HG03139 (cell line): ENCODE data around the gene CLN5.
"Not testable (repeated sequence)": the region's sequence is repeated elsewhere in the genome, so short reads cannot be mapped to it uniquely, and the experiment has no call there.

Experiments used
- ATAC-seq: cut with Tn5 transposase; IDR thresholded peaks from one replicate; pipeline ENCODE4 v1.9.1; 2021; ENCODE audit not compliant: unreplicated experiment

The CLN5 gene

GRCh38 chr13:76991796-76992547, at the start of gene CLN5:
CLN5 (plus strand) TSS chr13:76992081; CDS start chr13:76992099, 18 bp downstream.
- ATAC-seq: peak; percentile 95

- ATAC-seq: no peak
Measured at GRCh38 chr13:76942363-76942762, 49.5 kb upstream of the CLN5 start.

- ATAC-seq: no peak
Measured at GRCh38 chr13:76943646-76944045, 48.2 kb upstream of the CLN5 start.

DNA sequence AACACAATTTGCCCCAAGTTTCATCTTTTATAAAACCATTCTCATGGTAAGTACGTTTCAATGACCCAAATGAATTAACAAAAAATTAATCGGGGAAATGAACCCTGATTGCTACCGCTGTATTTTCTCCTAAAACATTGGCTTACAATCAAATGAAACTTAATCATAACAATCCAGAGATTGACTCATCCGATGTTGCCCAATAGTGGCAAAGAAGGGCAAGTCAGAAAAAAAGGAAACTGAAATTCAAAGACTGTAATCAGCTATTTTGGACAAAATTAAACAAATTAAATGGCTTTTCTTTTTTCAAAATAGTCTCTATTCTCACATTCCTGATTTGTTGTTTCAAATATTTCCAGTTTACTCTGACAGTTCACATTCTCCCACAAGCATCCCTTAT, 47.4 kb upstream of the CLN5 start:
- no peak for ATAC-seq

- no peak for ATAC-seq
Measured at GRCh38 chr13:76948149-76948548, 43.7 kb upstream of the CLN5 start, which contains the start of gene ACOD1. ACOD1 (plus strand) TSS chr13:76948511; CDS start chr13:76948559, 48 bp downstream.

DNA sequence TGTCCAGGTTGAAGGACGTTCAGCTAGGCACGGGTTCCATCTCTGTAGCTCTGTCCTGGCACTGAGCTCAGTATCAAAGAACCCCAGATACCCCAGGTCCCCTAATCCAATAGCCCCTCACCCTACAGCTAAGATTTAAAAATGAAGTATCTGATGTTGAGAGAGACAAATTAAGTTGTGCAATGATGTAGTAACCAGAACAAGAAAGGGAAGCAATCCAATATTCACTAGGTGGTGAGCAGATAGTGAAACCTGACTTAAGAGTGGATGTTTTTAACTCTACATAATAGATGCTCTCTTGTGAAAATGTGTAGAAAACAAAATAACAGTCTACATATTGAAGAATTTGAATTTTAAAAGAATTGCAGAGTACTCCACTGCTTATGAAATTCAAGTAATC, 41.8 kb upstream of the CLN5 start:
- ATAC-seq: no peak

GRCh38 chr13:76953968-76954367, 37.9 kb upstream of the CLN5 start:
- ATAC-seq: no peak

GRCh38 chr13:76954538-76954937, 37.3 kb upstream of the CLN5 start:
- no peak for ATAC-seq

DNA sequence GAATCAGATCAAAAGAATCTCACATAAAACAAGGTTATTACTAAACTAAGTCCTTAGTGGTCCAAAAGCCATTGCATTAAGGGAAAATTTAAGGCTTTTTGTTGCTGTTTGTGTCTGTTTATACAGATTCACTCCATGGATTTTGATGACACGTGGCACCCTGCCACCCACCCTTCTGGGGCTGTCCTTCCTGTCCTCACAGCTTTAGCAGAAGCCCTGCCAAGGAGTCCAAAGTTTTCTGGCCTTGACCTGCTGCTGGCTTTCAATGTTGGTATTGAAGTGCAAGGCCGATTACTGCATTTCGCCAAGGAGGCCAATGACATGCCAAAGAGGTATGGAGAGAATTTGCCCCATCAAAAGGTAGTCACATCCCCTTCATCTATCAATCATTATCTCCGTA, 36.7 kb upstream of the CLN5 start:
- no peak for ATAC-seq

DNA sequence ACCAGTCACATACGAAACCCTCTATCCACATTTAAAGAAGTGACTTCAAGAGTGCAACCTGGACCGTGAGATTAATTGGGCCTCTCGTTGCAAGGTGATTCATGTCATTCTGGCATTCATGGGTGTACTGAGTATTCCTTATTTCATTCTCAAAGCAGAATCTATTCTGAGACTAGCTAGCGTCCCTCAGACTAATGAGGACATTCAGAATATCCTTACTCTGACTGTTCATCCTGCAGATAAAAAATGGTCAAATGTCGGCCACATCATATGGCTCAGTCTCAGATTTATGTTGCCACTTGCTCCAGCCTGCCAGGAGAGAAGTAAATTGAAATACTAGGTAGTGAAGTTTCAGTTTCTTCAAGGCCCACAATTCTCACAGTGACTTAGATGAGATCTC, 36.2 kb upstream of the CLN5 start:
- ATAC-seq: no peak

GRCh38 chr13:76958841-76959432, 32.9 kb upstream of the CLN5 start:
- ATAC-seq: no peak

DNA sequence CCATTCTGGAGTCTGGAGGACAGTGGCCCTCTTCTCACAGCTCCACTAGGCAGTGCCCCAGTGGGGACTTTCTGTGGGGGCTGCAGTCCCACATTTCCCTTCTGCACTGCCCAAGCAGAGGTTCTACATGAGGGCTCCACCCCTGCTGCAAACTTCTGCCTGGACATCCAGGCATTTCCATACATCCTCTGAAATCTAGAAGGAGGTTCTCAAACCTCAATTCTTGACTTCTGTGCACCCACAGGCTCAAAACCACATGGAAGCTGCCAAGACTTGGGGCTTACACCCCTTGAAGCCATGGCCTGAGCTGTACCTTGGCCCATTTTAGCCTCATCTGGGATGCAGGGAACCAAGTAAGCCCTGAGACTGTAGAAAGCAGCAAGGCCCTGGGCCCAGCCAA, 32.1 kb upstream of the CLN5 start:
- ATAC-seq: not testable (repeated sequence)

DNA sequence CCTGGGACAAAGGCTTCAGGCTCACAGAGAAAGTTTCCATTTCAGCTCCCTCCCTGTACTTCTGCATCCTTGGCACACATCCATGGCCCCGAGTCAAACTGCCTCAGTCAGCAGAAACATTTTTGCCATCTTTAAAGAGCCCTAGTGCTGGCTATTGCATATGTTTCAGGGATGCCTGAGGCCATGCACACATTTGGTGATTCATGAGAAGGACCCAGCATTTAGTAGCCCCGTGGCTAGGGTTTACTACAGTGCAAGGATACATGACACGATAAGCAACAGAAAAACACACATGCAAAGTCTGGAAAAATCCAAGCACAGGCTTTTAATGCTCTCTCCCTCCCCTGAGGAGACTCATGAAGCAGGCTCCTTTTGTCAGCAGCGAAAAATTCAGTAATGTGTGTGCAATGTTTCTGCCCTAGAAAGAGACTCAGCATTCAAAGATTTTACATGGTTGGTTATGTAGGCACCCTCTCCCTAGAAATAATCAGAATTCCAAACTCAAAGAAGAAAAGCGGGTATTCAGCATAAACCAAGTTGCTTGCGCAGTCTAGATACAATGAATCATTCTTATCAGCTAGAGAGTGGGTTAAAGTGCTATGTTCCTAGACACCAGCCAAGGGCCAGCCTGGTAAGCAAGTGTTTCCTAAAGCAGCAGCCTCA, 26.0 kb upstream of the CLN5 start:
- ATAC-seq: no peak

- ATAC-seq: no peak
Measured at GRCh38 chr13:76967031-76967430, 24.9 kb upstream of the CLN5 start.

- no peak for ATAC-seq
Measured at GRCh38 chr13:76968041-76968440, 23.8 kb upstream of the CLN5 start.

DNA sequence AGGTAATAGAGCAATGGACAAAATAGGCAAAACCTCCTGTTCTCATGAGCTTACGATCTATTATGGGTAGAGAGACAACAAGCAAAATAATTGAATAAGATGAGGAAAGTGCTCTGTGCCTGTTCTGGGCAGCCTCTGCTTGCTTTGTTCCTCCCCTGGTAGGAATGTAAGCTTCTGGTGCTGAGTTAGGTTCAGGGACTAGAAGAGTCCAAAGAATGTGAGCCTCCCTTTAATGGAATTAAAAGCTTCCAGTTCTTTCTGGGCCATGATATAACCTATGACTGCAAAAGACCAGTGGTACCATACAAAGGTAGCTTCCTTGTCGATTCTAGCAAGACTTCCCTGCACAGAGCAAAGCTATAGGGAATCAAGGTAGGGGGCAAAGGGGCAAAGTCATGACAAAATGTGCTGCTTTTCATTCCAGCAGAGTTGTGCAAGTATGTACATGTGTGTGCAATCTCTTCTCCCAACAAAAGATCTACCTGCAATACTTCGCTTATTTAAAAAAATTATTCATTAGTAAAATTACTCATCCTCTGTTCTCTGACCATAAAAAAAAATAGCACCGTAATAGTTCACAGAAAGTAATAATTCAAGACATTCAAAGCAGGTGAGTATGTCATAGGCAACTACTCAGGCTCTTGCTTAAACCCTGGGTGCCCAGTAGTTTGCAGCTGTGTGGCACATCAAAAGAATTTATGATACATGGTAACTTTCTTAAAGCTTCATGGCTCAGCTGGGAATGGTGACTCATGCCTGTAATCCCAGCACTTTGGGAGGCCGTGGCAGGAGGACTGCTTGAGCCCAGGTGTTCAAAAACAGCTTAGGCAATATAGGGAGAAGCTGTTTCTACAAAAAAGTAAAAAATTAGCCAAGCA, 22.2 kb upstream of the CLN5 start:
- no peak for ATAC-seq

GRCh38 chr13:76971215-76971614, 20.7 kb upstream of the CLN5 start:
- ATAC-seq: peak; percentile 53

- ATAC-seq: no peak
Measured at GRCh38 chr13:76971851-76972829, 19.7 kb upstream of the CLN5 start.

GRCh38 chr13:76973920-76974617, 17.8 kb upstream of the CLN5 start:
- no peak for ATAC-seq
